Tibial artery (tissue), 4 donors: ENCODE data around the gene SENP8.

Experiments used
- DNase-seq, 2 donors: peaks; one replicate each; pipeline ENCODE4 v3.0.0-alpha.2; 2019
- H3K27ac ChIP-seq, 2 donors: fragments of 200-600 bp; sonication (generic) in 1 of 2; 1 replicate in 1 of 2; 2 replicates in 1 of 2; pipeline ENCODE4 v1.5.1; 2018 to 2019; ENCODE audit warnings: mild to moderate bottlenecking in 1 of 2
- H3K27me3 ChIP-seq, 2 donors: fragments of 200-600 bp; sonication (generic) in 1 of 2; one replicate each; pipeline versions ENCODE4 v1.5.1 to v1.6.0; 2016 to 2019
- H3K36me3 ChIP-seq, 3 donors: fragments of 200-600 bp; sonication (generic) in 2 of 3; one replicate each; pipeline ENCODE4 v1.5.1; 2016 to 2019; ENCODE audit warnings: mild to moderate bottlenecking in 2 of 3
- H3K4me1 ChIP-seq, 4 donors: fragments of 200-600 bp; sonication (generic) in 2 of 4; 1 replicate in 3 of 4; 2 replicates in 1 of 4; pipeline ENCODE4 v1.5.1; 2016 to 2019
- H3K4me3 ChIP-seq, 2 donors: fragments of 200-600 bp; sonication (generic) in 1 of 2; 1 replicate in 1 of 2; 2 replicates in 1 of 2; pipeline ENCODE4 v1.5.1; 2018 to 2019; ENCODE audit warnings: mild to moderate bottlenecking in 2 of 2
- H3K9me3 ChIP-seq, 3 donors: fragments of 200-600 bp; sonication (generic) in 1 of 3; one replicate each; pipeline ENCODE4 v1.5.1; 2016 to 2019
- CTCF ChIP-seq, 2 experiments: fragments of 200-600 bp in 1 of 2; fragments of 450-650 bp in 1 of 2; IDR thresholded peaks; one replicate each; pipeline ENCODE4 v1.5.1; 2017 to 2019; ENCODE audit warnings: antibody characterized with exemption in 2 of 2, mild to moderate bottlenecking in 1 of 2, moderate library complexity in 1 of 2
- intact Hi-C: fragments of 100-400 bp; cut with DNase I; formaldehyde crosslinking; loops from one replicate; pipeline ENCODE4 v1.15.0; 2023; ENCODE audit warnings: low total_unique reads

Gene SENP8

GRCh38 chr15:72146934-72147333 lies 28.7 kb downstream of the SENP8 start:
- H3K36me3 ChIP-seq, result no peaks in the 10 kb centered on the region
- no peak for TF ChIP-seq CTCF (IDR thresholded peaks at IDR 0.05)
- no peaks in the 10 kb centered on the region for H3K9me3 ChIP-seq
- no peaks in the 10 kb centered on the region for H3K27me3 ChIP-seq
- no peak overlapping the region for H3K4me3 ChIP-seq
- no peak overlapping the region for H3K27ac ChIP-seq
- intact Hi-C loops, result no loop called here
- DNase-seq, result no peak
- H3K4me1 ChIP-seq, result no peaks in the 10 kb centered on the region

- no peaks in the 10 kb centered on the region for H3K4me1 ChIP-seq
- no peak overlapping the region for H3K27ac ChIP-seq
- no peaks in the 10 kb centered on the region for H3K9me3 ChIP-seq
- TF ChIP-seq CTCF (IDR thresholded peaks at IDR 0.05), result no peak
- intact Hi-C loops, result no loop called here
- no peaks in the 10 kb centered on the region for H3K27me3 ChIP-seq
- DNase-seq, result no peak
- no peaks in the 10 kb centered on the region for H3K36me3 ChIP-seq
- no peak overlapping the region for H3K4me3 ChIP-seq
Observed at GRCh38 chr15:72147418-72147817, 29.2 kb downstream of the SENP8 start.

- no peak overlapping the region for H3K27ac ChIP-seq
- H3K4me3 ChIP-seq, result no peak overlapping the region
- no peak for TF ChIP-seq CTCF (IDR thresholded peaks at IDR 0.05)
- DNase-seq, result no peak
- H3K27me3 ChIP-seq, result no peaks in the 10 kb centered on the region
- peaks cover 0 to 12% (median 3%) of the 10 kb centered on the region in 4 donors for H3K4me1 ChIP-seq
- intact Hi-C loops, result loop anchor here (10.0 kb wide), 2 partner anchors 349 to 409 kb away; no protein-coding TSS in a partner anchor
- H3K36me3 ChIP-seq, result no peaks in the 10 kb centered on the region
- no peaks in the 10 kb centered on the region for H3K9me3 ChIP-seq
Observed at GRCh38 chr15:72153269-72154000, 35.2 kb downstream of the SENP8 start.

- H3K4me1 ChIP-seq, result peaks cover 0 to 12% (median 3%) of the 10 kb centered on the region in 4 donors
- no peaks in the 10 kb centered on the region for H3K27me3 ChIP-seq
- H3K9me3 ChIP-seq, result no peaks in the 10 kb centered on the region
- no peak for TF ChIP-seq CTCF (IDR thresholded peaks at IDR 0.05)
- no peak overlapping the region for H3K4me3 ChIP-seq
- H3K36me3 ChIP-seq, result no peaks in the 10 kb centered on the region
- no peak for DNase-seq
- H3K27ac ChIP-seq, result no peak overlapping the region
- intact Hi-C loops, result loop anchor here (10.0 kb wide), 2 partner anchors 350 to 410 kb away; no protein-coding TSS in a partner anchor
Observed at GRCh38 chr15:72154316-72154715, 36.1 kb downstream of the SENP8 start.

GRCh38 chr15:72155003-72155621 lies 36.9 kb downstream of the SENP8 start:
- peak overlapping the region; percentile 49 to 54 for H3K4me3 ChIP-seq
- H3K27ac ChIP-seq, result peak overlapping the region; percentile 49 to 63
- intact Hi-C loops, result loop anchor here (10.0 kb wide), 2 partner anchors 350 to 410 kb away; no protein-coding TSS in a partner anchor
- H3K9me3 ChIP-seq, result no peaks in the 10 kb centered on the region
- H3K4me1 ChIP-seq, result peaks cover 0 to 12% (median 3%) of the 10 kb centered on the region in 4 donors
- H3K27me3 ChIP-seq, result no peaks in the 10 kb centered on the region
- TF ChIP-seq CTCF (IDR thresholded peaks at IDR 0.05), result no peak
- DNase-seq, result peak; percentile 74 to 84
- no peaks in the 10 kb centered on the region for H3K36me3 ChIP-seq
